ENCODE data around the gene GFER.

- TF ChIP-seq CTCF (IDR thresholded peaks at IDR 0.05) (no peak), USF2 (CRISPR knock-in tag; IDR thresholded peaks at IDR 0.05) (no peak), CBFB (CRISPR knock-in tag; IDR thresholded peaks at IDR 0.05; ENCODE audit: low read depth) (no peak), MAX (CRISPR knock-in tag; IDR thresholded peaks at IDR 0.05) (no peak), ZNF512 (CRISPR knock-in tag; IDR thresholded peaks at IDR 0.05; ENCODE audit: borderline replicate concordance) (no peak), CREM (CRISPR knock-in tag; IDR thresholded peaks at IDR 0.05) (no peak), TEAD4 (CRISPR knock-in tag; IDR thresholded peaks at IDR 0.05) (no peak), KAT7 (CRISPR knock-in tag; IDR thresholded peaks at IDR 0.05; ENCODE audit: borderline replicate concordance) (no peak), ATF1 (CRISPR knock-in tag; IDR thresholded peaks at IDR 0.05) (no peak), ZNF219 (CRISPR knock-in tag; IDR thresholded peaks at IDR 0.05; ENCODE audit: borderline replicate concordance) (no peak)
These were observed 22.3 kb upstream of the GFER start for GRCh38 chr16:1961651-1962067.
